Hypothalamus (tissue), 51 donors: ENCODE data around the gene SLC17A5.
"Not testable (repeated sequence)": the region's sequence is repeated elsewhere in the genome, so short reads cannot be mapped to it uniquely, and the experiment has no call there.

Source experiments
- DNase-seq, 51 donors: peaks; one replicate each; lab custom pipeline; 2025; lab: John Stamatoyannopoulos, UW

Gene SLC17A5

GRCh38 chr6:73571218-73572181, 82.3 kb downstream of the SLC17A5 start:
- not testable (repeated sequence) for DNase-seq

- DNase-seq = no peak
These were observed 84.7 kb downstream of the SLC17A5 start for GRCh38 chr6:73569121-73569520.

- no peak for DNase-seq
These were observed 86.7 kb downstream of the SLC17A5 start for GRCh38 chr6:73566954-73567591.

- DNase-seq = not testable (repeated sequence)
These were observed 87.3 kb downstream of the SLC17A5 start for GRCh38 chr6:73566486-73566871.

- no peak for DNase-seq
These were observed 87.9 kb downstream of the SLC17A5 start for GRCh38 chr6:73565767-73566485.

GRCh38 chr6:73564578-73565345, 89.0 kb downstream of the SLC17A5 start:
- DNase-seq = no peak

- no peak for DNase-seq
These were observed 91.2 kb downstream of the SLC17A5 start for GRCh38 chr6:73562558-73562957.

- DNase-seq = no peak
These were observed 92.9 kb downstream of the SLC17A5 start for GRCh38 chr6:73560853-73561407.

- no peak for DNase-seq
These were observed 93.5 kb downstream of the SLC17A5 start for GRCh38 chr6:73560182-73560732.

- DNase-seq = not testable (repeated sequence)
These were observed 94.4 kb downstream of the SLC17A5 start for GRCh38 chr6:73559399-73559794.

- no peak for DNase-seq
These were observed 95.0 kb downstream of the SLC17A5 start for GRCh38 chr6:73558624-73559398.

- DNase-seq = peak in 5 of 51 donors; percentile 1 to 30 (median 5)
These were observed 97.0 kb downstream of the SLC17A5 start for GRCh38 chr6:73556836-73557235.

GRCh38 chr6:73555380-73555949, 98.3 kb downstream of the SLC17A5 start:
- not testable (repeated sequence) for DNase-seq

- not testable (repeated sequence) for DNase-seq
These were observed 102.7 kb downstream of the SLC17A5 start for GRCh38 chr6:73551115-73551514.

GRCh38 chr6:73548458-73549446, 105.0 kb downstream of the SLC17A5 start:
- no peak for DNase-seq

- DNase-seq = no peak
These were observed 106.8 kb downstream of the SLC17A5 start for GRCh38 chr6:73547036-73547435.
